ENCODE results near the gene AGER. TPM values are rescaled to one million over a fixed set of nuclear protein-coding genes. Genes with fewer than 3 reads are reported as not detected.
"Not testable (repeated sequence)": the region's sequence is repeated elsewhere in the genome, so short reads cannot be mapped to it uniquely, and the experiment has no call there.

Gene AGER
- total and polyA plus RNA-seq, 9 donors: 3.4 to 12.8 (median 7.9) TPM

DNA sequence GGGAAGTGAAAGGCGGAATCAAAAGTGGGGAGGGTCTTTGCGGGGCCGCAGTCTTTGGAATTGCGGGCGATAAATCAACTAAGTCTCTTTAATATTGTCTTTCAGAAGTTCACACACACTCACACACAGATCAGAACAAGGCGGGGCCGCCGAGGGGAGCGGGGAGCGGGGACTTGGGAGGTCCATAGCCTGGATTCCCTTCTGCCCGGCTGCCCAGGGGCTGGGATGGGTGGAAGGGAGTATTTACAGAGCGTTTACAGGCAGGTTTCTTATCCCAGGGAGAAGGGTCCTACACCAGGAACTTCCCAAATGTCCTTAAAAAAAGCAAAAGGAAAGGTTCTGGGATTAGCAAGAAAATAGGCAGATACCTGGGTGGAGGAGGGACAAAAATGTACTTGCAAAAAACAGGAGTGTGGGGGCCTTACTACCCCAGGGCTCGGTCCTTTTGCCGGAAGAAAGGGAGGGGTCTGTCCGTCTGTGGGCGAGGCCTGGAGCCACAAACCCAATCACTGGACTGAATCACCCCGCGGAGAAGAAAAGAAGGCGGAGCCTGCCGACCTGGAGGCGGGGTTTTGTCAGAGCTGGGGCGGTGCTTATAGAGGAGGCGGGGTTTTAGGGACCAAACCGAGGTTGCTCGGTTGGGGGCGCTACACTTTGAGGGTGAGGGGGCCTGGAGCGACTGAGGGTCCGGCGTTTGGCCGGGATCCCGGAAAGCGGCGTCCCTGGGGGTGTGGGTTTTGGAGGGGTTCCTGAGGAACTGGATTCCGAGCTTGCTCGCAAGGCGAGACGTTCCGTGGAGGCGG, 35.6 kb downstream of the AGER start:
- Histone ChIP-seq H3K36me3 (no peaks in the 10 kb centered on the region), H3K9me3 (no peaks in the 10 kb centered on the region), H3K27ac (no peak overlapping the region), H3K27me3 (no peaks in the 10 kb centered on the region), H3K4me3 (no peak overlapping the region), H3K4me1 (ENCODE audit: insufficient read depth) (peaks cover 3% of the 10 kb centered on the region)
- intact Hi-C loops (cut with DNase I): no loop called here
- TF ChIP-seq POLR2A (IDR thresholded peaks at IDR 0.05): no peak
- DNase-seq: peak in 4 of 5 donors; percentile 61 to 73 (median 64)
- WGBS, 3 donors: 67 to 73% (median 71%) methylated on average over 39 of the region's 39 CpGs

DNA sequence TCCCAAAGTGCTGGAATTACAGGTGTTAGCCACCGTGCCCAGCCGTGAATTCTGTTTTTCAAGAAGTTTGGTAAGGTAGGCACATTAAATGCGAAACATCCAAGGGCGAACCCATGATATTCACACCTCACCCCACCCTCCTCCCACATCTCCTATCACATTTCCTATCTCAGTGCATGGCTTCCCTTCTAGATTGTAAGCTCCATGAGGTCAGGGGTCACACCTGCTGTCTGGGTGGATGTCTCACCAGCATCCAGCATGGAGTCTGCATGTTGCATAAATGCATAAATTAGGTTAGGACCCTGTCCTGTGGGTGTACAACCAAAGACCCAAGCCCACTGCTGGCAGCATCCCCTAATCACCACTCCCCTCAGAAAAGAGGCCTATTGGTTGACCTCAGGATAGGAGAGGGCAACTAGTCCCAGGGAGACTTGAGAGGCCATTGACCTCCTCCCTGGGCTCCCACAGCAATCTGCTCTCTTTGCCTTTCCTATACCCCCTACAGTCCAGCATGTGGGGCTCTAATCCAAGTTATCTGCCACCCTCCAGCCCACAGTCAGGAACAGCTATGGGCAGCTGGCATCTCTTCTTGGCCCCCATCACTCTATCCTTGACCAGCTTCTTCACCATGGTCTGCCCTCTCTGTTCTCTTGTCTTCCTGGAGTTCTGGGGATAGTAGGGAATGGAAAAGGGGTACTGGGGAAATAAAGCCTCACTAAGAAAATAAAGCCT, 36.5 kb downstream of the AGER start:
- intact Hi-C loops (cut with DNase I): no loop called here
- no peak overlapping the region for H3K4me3 ChIP-seq
- H3K27me3 ChIP-seq: no peaks in the 10 kb centered on the region
- no peak overlapping the region for H3K27ac ChIP-seq
- no peak for DNase-seq
- H3K36me3 ChIP-seq: no peaks in the 10 kb centered on the region
- H3K4me1 ChIP-seq (ENCODE audit: insufficient read depth): peaks cover 3% of the 10 kb centered on the region
- WGBS, 3 donors: 85 to 94% (median 89%) methylated on average over 4 of the region's 4 CpGs
- H3K9me3 ChIP-seq: no peaks in the 10 kb centered on the region
- TF ChIP-seq EP300 (IDR thresholded peaks at IDR 0.05) (no peak), POLR2A (IDR thresholded peaks at IDR 0.05) (no peak)
- TF ChIP-seq, protein P1, sequence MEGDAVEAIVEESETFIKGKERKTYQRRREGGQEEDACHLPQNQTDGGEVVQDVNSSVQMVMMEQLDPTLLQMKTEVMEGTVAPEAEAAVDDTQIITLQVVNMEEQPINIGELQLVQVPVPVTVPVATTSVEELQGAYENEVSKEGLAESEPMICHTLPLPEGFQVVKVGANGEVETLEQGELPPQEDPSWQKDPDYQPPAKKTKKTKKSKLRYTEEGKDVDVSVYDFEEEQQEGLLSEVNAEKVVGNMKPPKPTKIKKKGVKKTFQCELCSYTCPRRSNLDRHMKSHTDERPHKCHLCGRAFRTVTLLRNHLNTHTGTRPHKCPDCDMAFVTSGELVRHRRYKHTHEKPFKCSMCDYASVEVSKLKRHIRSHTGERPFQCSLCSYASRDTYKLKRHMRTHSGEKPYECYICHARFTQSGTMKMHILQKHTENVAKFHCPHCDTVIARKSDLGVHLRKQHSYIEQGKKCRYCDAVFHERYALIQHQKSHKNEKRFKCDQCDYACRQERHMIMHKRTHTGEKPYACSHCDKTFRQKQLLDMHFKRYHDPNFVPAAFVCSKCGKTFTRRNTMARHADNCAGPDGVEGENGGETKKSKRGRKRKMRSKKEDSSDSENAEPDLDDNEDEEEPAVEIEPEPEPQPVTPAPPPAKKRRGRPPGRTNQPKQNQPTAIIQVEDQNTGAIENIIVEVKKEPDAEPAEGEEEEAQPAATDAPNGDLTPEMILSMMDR (IDR thresholded peaks at IDR 0.05): no peak

DNA sequence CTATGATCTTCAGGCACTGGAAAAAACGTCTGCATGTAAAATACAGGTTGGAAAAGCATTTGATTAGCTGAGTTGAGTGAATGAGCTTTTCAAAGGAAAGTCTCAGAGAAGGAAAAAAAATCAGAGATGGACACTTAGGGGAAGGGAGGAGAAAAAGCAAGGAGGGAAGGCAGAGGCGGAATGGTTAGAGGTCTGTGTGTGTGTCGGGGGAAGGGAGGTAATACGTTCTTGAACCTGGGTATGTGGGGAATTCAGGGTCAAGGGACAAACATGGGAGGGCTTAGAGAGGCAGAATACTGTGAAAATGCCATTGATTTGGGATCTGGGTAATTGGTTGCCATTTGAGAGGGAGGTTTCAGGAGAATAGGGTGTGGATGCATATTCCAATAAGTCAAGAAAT, 37.4 kb downstream of the AGER start:
- Histone ChIP-seq H3K9me3 (no peaks in the 10 kb centered on the region), H3K4me3 (no peak overlapping the region), H3K36me3 (no peaks in the 10 kb centered on the region), H3K27me3 (no peaks in the 10 kb centered on the region), H3K27ac (peak overlapping the region in 1 of 2 donors; percentile 32), H3K4me1 (ENCODE audit: insufficient read depth) (no peaks in the 10 kb centered on the region)
- 17 to 20% (median 19%) methylated on average over 4 of the region's 4 CpGs for WGBS, 3 donors
- intact Hi-C loops (cut with DNase I): no loop called here
- TF ChIP-seq POLR2A (IDR thresholded peaks at IDR 0.05) (no peak), EP300 (IDR thresholded peaks at IDR 0.05) (no peak)
- TF ChIP-seq, protein P1 (IDR thresholded peaks at IDR 0.05): no peak
- no peak for DNase-seq

DNA sequence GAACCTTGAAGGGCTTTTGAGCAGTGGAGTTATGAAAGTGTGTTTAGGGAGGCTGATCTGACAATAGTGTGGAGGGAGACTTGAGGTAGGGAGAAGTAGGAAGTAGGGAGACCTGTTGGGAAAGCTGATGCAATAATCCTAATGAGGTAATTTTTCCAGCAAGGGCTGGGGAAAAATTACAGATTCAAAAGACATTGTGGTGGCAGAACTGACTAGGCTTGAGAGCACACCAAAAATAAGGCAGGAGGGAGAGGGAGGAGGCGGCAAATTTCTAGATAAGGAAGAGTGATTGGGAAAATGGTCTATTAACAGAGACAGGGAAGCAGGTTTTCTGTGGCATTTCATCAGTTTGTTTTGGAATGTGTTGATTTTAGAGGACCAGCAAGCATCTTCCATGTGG, 37.8 kb downstream of the AGER start:
- WGBS, 3 donors: 10 to 34% (median 21%) methylated on average over 1 of the region's 1 CpG
- DNase-seq: no peak
- Histone ChIP-seq H3K27ac (peak overlapping the region in 1 of 2 donors; percentile 32), H3K36me3 (no peaks in the 10 kb centered on the region), H3K9me3 (no peaks in the 10 kb centered on the region), H3K27me3 (no peaks in the 10 kb centered on the region), H3K4me3 (no peak overlapping the region), H3K4me1 (ENCODE audit: insufficient read depth) (no peaks in the 10 kb centered on the region)
- intact Hi-C loops (cut with DNase I): no loop called here
- TF ChIP-seq, protein P1 (IDR thresholded peaks at IDR 0.05): no peak
- TF ChIP-seq EP300 (IDR thresholded peaks at IDR 0.05) (no peak), POLR2A (IDR thresholded peaks at IDR 0.05) (no peak)

DNA sequence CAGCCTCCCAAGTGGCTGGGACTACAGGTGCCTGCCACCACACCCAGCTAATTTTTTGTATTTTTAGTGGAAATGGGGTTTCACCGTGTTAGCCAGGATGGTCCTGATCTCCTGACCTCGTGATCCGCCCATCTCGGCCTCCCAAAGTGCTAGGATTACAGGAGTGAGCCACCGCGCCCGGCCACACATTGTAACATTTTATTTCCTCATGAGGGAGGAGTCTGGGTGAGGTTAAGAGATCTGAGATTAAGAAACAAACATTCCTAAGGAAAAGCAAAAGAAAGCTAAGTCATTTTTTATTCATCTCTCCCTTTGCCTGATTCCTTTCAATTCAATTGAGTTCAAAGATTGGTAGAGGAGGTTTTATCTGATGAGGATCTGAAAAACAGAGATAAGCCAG, 39.8 kb downstream of the AGER start:
- H3K4me3 ChIP-seq; DNase-seq; H3K4me1 ChIP-seq (ENCODE audit: insufficient read depth); H3K36me3 ChIP-seq; H3K27me3 ChIP-seq; H3K27ac ChIP-seq; H3K9me3 ChIP-seq; intact Hi-C loops (cut with DNase I): not testable (repeated sequence)
- 57 to 68% (median 66%) methylated on average over 7 of the region's 7 CpGs for WGBS, 3 donors
